Neural cell (in vitro differentiated cells): ENCODE results near the gene PAX6. TPM values are rescaled to one million over a fixed set of nuclear protein-coding genes. Genes with fewer than 3 reads are reported as not detected.

Experiments
- H2AFZ ChIP-seq: fragments of 200-600, 300-800 bp; sonication (generic), shearing (Covaris generic); 2 replicates; pipeline ENCODE4 v1.6.0; 2014; ENCODE audit warnings: low read depth, mild to moderate bottlenecking, antibody characterized with exemption, low read length, moderate library complexity
- H3F3A ChIP-seq: fragments of 200-600 bp; shearing (Covaris generic); 2 replicates; pipeline ENCODE4 v1.6.1; 2016; ENCODE audit warnings: mild to moderate bottlenecking, moderate library complexity, mixed read lengths, antibody characterized with exemption, low read length; ENCODE audit not compliant: insufficient read depth, poor library complexity, severe bottlenecking
- H3K27ac ChIP-seq: fragments of 200-600, 300-800 bp; sonication (generic), shearing (Covaris generic); 2 replicates; pipeline ENCODE4 v1.5.1; 2014; ENCODE audit warnings: mild to moderate bottlenecking, low read length, moderate library complexity
- H3K27me3 ChIP-seq: fragments of 300-800, 200-600 bp; sonication (generic), shearing (Covaris generic); 2 replicates; pipeline ENCODE4 v1.6.0; 2014; ENCODE audit warnings: mild to moderate bottlenecking, low read depth, low read length, moderate library complexity; ENCODE audit not compliant: insufficient read depth
- H3K36me3 ChIP-seq: fragments of 300-800, 200-600 bp; sonication (generic), shearing (Covaris generic); 2 replicates; pipeline ENCODE4 v1.5.1; 2014; ENCODE audit warnings: mild to moderate bottlenecking, antibody characterized with exemption, low read length, moderate library complexity; ENCODE audit not compliant: insufficient read depth
- H3K4me2 ChIP-seq: fragments of 300-800, 200-600 bp; sonication (generic), shearing (Covaris generic); 2 replicates; pipeline ENCODE4 v1.6.0; 2014; ENCODE audit warnings: mild to moderate bottlenecking, low read length
- H3K4me3 ChIP-seq: fragments of 300-800, 200-600 bp; sonication (generic), shearing (Covaris generic); 2 replicates; pipeline ENCODE4 v1.5.1; 2014; ENCODE audit warnings: mild to moderate bottlenecking, low read length, moderate library complexity
- H3K79me2 ChIP-seq: fragments of 200-600 bp; shearing (Covaris generic); replicated peaks from 2 replicates; pipeline ENCODE4 v1.6.0; 2014; ENCODE audit warnings: mild to moderate bottlenecking, low read length, moderate library complexity; ENCODE audit not compliant: insufficient read depth
- H3K9ac ChIP-seq: fragments of 300-800, 200-600 bp; sonication (generic), shearing (Covaris generic); 2 replicates; pipeline ENCODE4 v1.6.1; 2016; ENCODE audit warnings: mild to moderate bottlenecking, low read length, mixed read lengths
- H3K9me2 ChIP-seq: fragments of 200-600 bp; shearing (Covaris generic); 2 replicates; pipeline ENCODE4 v1.6.1; 2016; ENCODE audit warnings: mild to moderate bottlenecking, low read length, mixed read lengths; ENCODE audit not compliant: insufficient read depth
- H3K9me3 ChIP-seq: fragments of 200-600, 300-800 bp; sonication (generic), shearing (Covaris generic); 2 replicates; pipeline ENCODE4 v1.6.1; 2016; ENCODE audit warnings: mild to moderate bottlenecking, mixed run types, low read length, moderate library complexity, mixed read lengths
- H4K20me1 ChIP-seq: fragments of 200-600 bp; shearing (Covaris generic); 2 replicates; pipeline ENCODE4 v1.6.1; 2016; ENCODE audit warnings: mild to moderate bottlenecking, mixed run types; ENCODE audit not compliant: insufficient read depth
- EP300 ChIP-seq: fragments of 450-650 bp; conservative IDR thresholded peaks from 2 replicates; pipeline ENCODE4 v1.6.1; 2014; ENCODE audit warnings: antibody characterized with exemption, mild to moderate bottlenecking, moderate library complexity; ENCODE audit not compliant: poor library complexity, severe bottlenecking
- EZH2 ChIP-seq: fragments of 200-600, 300-800 bp; shearing (Covaris generic), sonication (generic); IDR thresholded peaks from 2 replicates; pipeline ENCODE4 v1.6.1; 2014; ENCODE audit warnings: antibody characterized with exemption, low read length, borderline replicate concordance, mild to moderate bottlenecking; ENCODE audit not compliant: insufficient read depth, poor library complexity, severe bottlenecking
- MXI1 ChIP-seq: fragments of 450-650 bp; conservative IDR thresholded peaks from 2 replicates; pipeline ENCODE4 v1.6.1; 2014; ENCODE audit warnings: antibody characterized with exemption, mild to moderate bottlenecking; ENCODE audit not compliant: poor library complexity, severe bottlenecking
- POLR2AphosphoS5 ChIP-seq: IDR thresholded peaks from 2 replicates; pipeline ENCODE4 v1.6.1; 2012
- RAD21 ChIP-seq: fragments of 450-650 bp; conservative IDR thresholded peaks from 2 replicates; pipeline ENCODE4 v1.6.1; 2014; ENCODE audit warnings: antibody characterized with exemption, mild to moderate bottlenecking, moderate library complexity
- REST ChIP-seq: IDR thresholded peaks from 2 replicates; pipeline ENCODE4 v1.6.1; 2012; ENCODE audit warnings: borderline replicate concordance
- SMC3 ChIP-seq: fragments of 450-650 bp; conservative IDR thresholded peaks from 2 replicates; pipeline ENCODE4 v1.6.1; 2014; ENCODE audit warnings: antibody characterized with exemption, mild to moderate bottlenecking, moderate library complexity; ENCODE audit not compliant: poor library complexity
- TAF1 ChIP-seq: IDR thresholded peaks from 2 replicates; pipeline ENCODE4 v1.6.1; 2012; ENCODE audit warnings: low read depth
- polyA plus RNA-seq: library from polyadenylated mRNA; depleted of rRNA; stranded (reverse); fragments of >200 nt; gene quantifications from 2 replicates; pipeline ENCODE4 v1.2.3, GENCODE V29; 2014
- TF ChIP-seq, protein P1 (sequence below): fragments of 450-650 bp; IDR thresholded peaks from 2 replicates; pipeline ENCODE4 v1.5.1; 2014; ENCODE audit warnings: antibody characterized with exemption, mild to moderate bottlenecking, moderate library complexity; ENCODE audit not compliant: poor library complexity, severe bottlenecking

The PAX6 gene
- polyA plus RNA-seq, 1 donor from 2014 or later: 74.7 TPM

- Histone ChIP-seq H3K9ac (no peak overlapping the region), H4K20me1 (no peaks in the 10 kb centered on the region), H2AFZ (no peak overlapping the region), H3K9me3 (no peaks in the 10 kb centered on the region), H3K4me2 (no peak overlapping the region), H3K4me3 (no peak overlapping the region), H3K79me2 (no peaks in the 10 kb centered on the region), H3K9me2 (no peaks in the 10 kb centered on the region), H3F3A (no peaks in the 10 kb centered on the region), H3K27me3 (no peaks in the 10 kb centered on the region), H3K36me3 (no peaks in the 10 kb centered on the region), H3K27ac (no peak overlapping the region)
- TF ChIP-seq EZH2: no peak
- TF ChIP-seq RAD21: no peak
- TF ChIP-seq, protein P1, sequence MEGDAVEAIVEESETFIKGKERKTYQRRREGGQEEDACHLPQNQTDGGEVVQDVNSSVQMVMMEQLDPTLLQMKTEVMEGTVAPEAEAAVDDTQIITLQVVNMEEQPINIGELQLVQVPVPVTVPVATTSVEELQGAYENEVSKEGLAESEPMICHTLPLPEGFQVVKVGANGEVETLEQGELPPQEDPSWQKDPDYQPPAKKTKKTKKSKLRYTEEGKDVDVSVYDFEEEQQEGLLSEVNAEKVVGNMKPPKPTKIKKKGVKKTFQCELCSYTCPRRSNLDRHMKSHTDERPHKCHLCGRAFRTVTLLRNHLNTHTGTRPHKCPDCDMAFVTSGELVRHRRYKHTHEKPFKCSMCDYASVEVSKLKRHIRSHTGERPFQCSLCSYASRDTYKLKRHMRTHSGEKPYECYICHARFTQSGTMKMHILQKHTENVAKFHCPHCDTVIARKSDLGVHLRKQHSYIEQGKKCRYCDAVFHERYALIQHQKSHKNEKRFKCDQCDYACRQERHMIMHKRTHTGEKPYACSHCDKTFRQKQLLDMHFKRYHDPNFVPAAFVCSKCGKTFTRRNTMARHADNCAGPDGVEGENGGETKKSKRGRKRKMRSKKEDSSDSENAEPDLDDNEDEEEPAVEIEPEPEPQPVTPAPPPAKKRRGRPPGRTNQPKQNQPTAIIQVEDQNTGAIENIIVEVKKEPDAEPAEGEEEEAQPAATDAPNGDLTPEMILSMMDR: no peak
- TF ChIP-seq POLR2AphosphoS5: no peak
- TF ChIP-seq REST: no peak
- TF ChIP-seq SMC3: no peak
Measured at GRCh38 chr11:31767066-31767465, 44.1 kb downstream of the PAX6 start.

GRCh38 chr11:31764766-31765165 lies 46.4 kb downstream of the PAX6 start:
- Histone ChIP-seq H3K9me3 (no peaks in the 10 kb centered on the region), H3K4me2 (no peak overlapping the region), H3K27me3 (no peaks in the 10 kb centered on the region), H4K20me1 (no peaks in the 10 kb centered on the region), H3K4me3 (no peak overlapping the region), H3K27ac (no peak overlapping the region), H3K9ac (no peak overlapping the region), H3K79me2 (no peaks in the 10 kb centered on the region), H3F3A (no peaks in the 10 kb centered on the region), H3K36me3 (no peaks in the 10 kb centered on the region), H2AFZ (no peak overlapping the region), H3K9me2 (no peaks in the 10 kb centered on the region)
- TF ChIP-seq SMC3 (no peak), EZH2 (no peak), TAF1 (no peak), POLR2AphosphoS5 (no peak), RAD21 (no peak), REST (no peak), EP300 (no peak), MXI1 (no peak)
- TF ChIP-seq, protein P1: no peak
